Lung (tissue), 12 donors: Measurements from ENCODE around the gene ADAM10. TPM values are rescaled to one million over a fixed set of nuclear protein-coding genes. Genes with fewer than 3 reads are reported as not detected.

ENCODE experiments used
- ATAC-seq: fragments of 200-7000 bp; cut with Tn5 transposase; one replicate; pipeline ENCODE4 v1.9.1; 2020; ENCODE audit warnings: moderate number of reproducible peaks; ENCODE audit not compliant: insufficient read depth, low FRiP score
- DNase-seq, 3 donors: peaks; one replicate each; pipeline ENCODE4 v3.0.0-alpha.2; 2013 to 2017
- H3K27ac ChIP-seq, 2 donors: one replicate each; pipeline ENCODE4 v1.5.1; 2013; ENCODE audit warnings: mild to moderate bottlenecking in 2 of 2, moderate library complexity in 2 of 2, control low read depth in 1 of 2, inconsistent platforms in 1 of 2, low read depth in 1 of 2, low read length in 1 of 2
- H3K27me3 ChIP-seq, 3 donors: one replicate each; pipeline ENCODE4 v1.5.1; 2013; ENCODE audit warnings: low read length in 2 of 3; ENCODE audit not compliant: control insufficient read depth in 3 of 3, insufficient read depth in 3 of 3
- H3K36me3 ChIP-seq, 4 donors: one replicate each; pipeline ENCODE4 v1.5.1; 2013; ENCODE audit warnings: low read length in 4 of 4, mild to moderate bottlenecking in 1 of 4, moderate library complexity in 1 of 4; ENCODE audit not compliant: control insufficient read depth in 4 of 4, insufficient read depth in 4 of 4
- H3K4me1 ChIP-seq, 5 donors: one replicate each; pipeline ENCODE4 v1.5.1; 2013; ENCODE audit warnings: low read length in 5 of 5, mild to moderate bottlenecking in 2 of 5, moderate library complexity in 1 of 5; ENCODE audit not compliant: control insufficient read depth in 5 of 5, insufficient read depth in 5 of 5
- H3K4me3 ChIP-seq: one replicate; pipeline ENCODE4 v1.5.1; 2013; ENCODE audit warnings: mild to moderate bottlenecking, control low read depth, moderate library complexity
- H3K9ac ChIP-seq, 2 donors: one replicate each; pipeline ENCODE4 v1.5.1; 2013; ENCODE audit warnings: low read length in 2 of 2, control low read depth in 1 of 2; ENCODE audit not compliant: insufficient read depth in 1 of 2
- H3K9me3 ChIP-seq, 4 donors: one replicate each; pipeline ENCODE4 v1.5.1; 2013; ENCODE audit warnings: low read length in 3 of 4, mild to moderate bottlenecking in 1 of 4, moderate library complexity in 1 of 4; ENCODE audit not compliant: control insufficient read depth in 4 of 4, insufficient read depth in 3 of 4
- WGBS, 2 donors: extraction: QIAGEN DNeasy Blood & Tissue Kit; methylation state at CpG; one replicate each; pipeline ENCODE4 v1.1.7; 2013; 5-methylcytosine and 5-hydroxymethylcytosine counted together
- polyA plus RNA-seq, 2 donors: library from polyadenylated mRNA; stranded (reverse); fragments of 200-250 nt; gene quantifications; one replicate each; pipeline ENCODE4 v1.2.1, GENCODE V29; 2013
- total RNA-seq, 2 donors: library from RNA; depleted of rRNA in 1 of 2; stranded (reverse); fragments of >200 nt in 1 of 2; gene quantifications; one replicate each; pipeline ENCODE4 v1.2.1, GENCODE V29; 2014 to 2021
- TF ChIP-seq, protein P1 (sequence below): IDR thresholded peaks from 2 replicates; pipeline ENCODE4 v1.5.1; 2012; ENCODE audit warnings: mild to moderate bottlenecking; ENCODE audit errors: control extremely low read depth, extremely low read depth
- donor health status: control.
- donor health status: control.
- donor health status: Bipolar disorder and iron deficiency.
- donor health status: healthy.
- donor health status: DM: yes; HTN: yes; CAD: no.

Gene ADAM10
- total and polyA plus RNA-seq, 4 donors, result 9.7 to 274 (median 88.6) TPM

GRCh38 chr15:58779554-58779953 is 30.0 kb upstream of the ADAM10 start:
- TF ChIP-seq, protein P1, sequence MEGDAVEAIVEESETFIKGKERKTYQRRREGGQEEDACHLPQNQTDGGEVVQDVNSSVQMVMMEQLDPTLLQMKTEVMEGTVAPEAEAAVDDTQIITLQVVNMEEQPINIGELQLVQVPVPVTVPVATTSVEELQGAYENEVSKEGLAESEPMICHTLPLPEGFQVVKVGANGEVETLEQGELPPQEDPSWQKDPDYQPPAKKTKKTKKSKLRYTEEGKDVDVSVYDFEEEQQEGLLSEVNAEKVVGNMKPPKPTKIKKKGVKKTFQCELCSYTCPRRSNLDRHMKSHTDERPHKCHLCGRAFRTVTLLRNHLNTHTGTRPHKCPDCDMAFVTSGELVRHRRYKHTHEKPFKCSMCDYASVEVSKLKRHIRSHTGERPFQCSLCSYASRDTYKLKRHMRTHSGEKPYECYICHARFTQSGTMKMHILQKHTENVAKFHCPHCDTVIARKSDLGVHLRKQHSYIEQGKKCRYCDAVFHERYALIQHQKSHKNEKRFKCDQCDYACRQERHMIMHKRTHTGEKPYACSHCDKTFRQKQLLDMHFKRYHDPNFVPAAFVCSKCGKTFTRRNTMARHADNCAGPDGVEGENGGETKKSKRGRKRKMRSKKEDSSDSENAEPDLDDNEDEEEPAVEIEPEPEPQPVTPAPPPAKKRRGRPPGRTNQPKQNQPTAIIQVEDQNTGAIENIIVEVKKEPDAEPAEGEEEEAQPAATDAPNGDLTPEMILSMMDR, result no peak
- no peak for DNase-seq
- Histone ChIP-seq H3K4me3 (no peak overlapping the region), H3K9ac (no peak overlapping the region), H3K36me3 (peaks cover 0 to 4% (median 1%) of the 10 kb centered on the region in 4 donors), H3K9me3 (no peaks in the 10 kb centered on the region), H3K27ac (no peak overlapping the region), H3K4me1 (peaks cover 0 to 26% (median 2%) of the 10 kb centered on the region in 5 donors), H3K27me3 (no peaks in the 10 kb centered on the region)
- WGBS, 2 donors, result 97 to 98% methylated on average over 1 of the region's 1 CpG
- no peak for ATAC-seq

DNA sequence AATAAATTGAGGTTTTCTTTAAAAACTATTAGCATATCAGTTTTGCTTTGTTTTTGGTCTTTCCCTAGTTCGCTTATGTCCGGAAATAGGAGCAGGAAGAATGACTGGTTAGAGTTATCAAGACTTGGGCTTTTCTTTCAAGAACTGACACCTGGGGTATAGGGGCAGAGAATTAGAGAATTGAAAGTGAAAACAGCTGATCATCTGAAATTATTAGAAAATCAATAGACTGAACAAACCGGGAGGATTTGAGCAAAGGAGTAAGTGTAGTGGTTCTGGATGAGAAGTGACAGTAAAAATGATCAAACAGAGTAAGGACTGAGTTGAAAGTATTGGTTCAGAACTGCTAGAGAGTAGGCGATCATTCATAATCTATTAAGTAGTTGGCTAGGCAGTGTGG is 27.6 kb upstream of the ADAM10 start:
- Histone ChIP-seq H3K4me1 (peaks cover 0 to 34% (median 18%) of the 10 kb centered on the region in 5 donors), H3K27me3 (no peaks in the 10 kb centered on the region), H3K36me3 (peaks cover 0 to 4% (median 1%) of the 10 kb centered on the region in 4 donors), H3K9ac (no peak overlapping the region), H3K9me3 (no peaks in the 10 kb centered on the region), H3K27ac (no peak overlapping the region), H3K4me3 (no peak overlapping the region)
- TF ChIP-seq, protein P1, result no peak
- WGBS, 2 donors, result 90 to 92% methylated on average over 4 of the region's 4 CpGs
- DNase-seq (no peak), ATAC-seq (no peak)

DNA sequence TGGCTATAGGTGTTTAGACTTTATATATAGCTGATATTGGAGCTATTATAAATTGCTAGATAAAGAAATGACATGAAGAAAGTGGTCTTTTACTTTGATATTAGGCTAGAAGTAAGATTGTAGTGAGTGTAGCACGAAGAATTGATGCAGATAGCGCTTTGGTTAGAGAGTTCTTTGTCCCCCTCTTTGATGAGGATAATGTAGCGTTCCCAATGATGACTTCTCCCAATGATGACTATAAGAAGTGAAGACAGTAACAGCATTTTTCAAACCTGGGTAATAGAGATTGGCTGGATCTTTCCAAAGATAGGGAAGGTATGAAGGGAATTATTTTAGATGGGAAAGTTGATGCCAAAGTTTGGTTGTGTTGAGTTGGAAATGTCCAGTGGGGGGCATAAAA is 25.9 kb upstream of the ADAM10 start:
- 98 to 100% methylated on average over 3 of the region's 3 CpGs for WGBS, 2 donors
- Histone ChIP-seq H3K9me3 (no peaks in the 10 kb centered on the region), H3K9ac (no peak overlapping the region), H3K36me3 (peaks cover 0 to 5% (median 3%) of the 10 kb centered on the region in 4 donors), H3K27me3 (no peaks in the 10 kb centered on the region), H3K4me3 (no peak overlapping the region), H3K27ac (no peak overlapping the region), H3K4me1 (peaks cover 0 to 32% (median 18%) of the 10 kb centered on the region in 5 donors)
- DNase-seq (no peak), ATAC-seq (no peak)
- TF ChIP-seq, protein P1, result no peak

DNA sequence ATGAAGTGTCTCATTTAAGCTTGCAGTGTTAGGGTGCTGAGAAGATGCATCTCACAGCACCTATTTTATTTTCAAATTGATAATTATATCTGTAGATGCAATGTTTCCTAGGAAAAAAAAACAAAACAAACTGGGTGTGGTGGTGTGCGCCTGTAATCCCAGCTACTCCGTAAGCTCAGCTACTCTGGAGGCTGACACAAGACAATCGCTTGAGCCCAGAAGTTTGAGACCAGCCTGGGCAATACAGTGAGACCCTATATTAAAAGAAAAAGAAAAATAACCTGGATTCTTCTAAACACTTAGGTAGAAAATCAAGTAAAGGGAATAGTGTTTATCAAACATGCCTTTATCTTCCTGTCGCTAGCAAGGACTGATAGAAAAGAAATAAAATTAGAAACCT is 23.5 kb upstream of the ADAM10 start:
- TF ChIP-seq, protein P1, result no peak
- 73 to 84% methylated on average over 4 of the region's 4 CpGs for WGBS, 2 donors

More for the DNA sequence above, 23.5 kb upstream of the ADAM10 start:
- peaks cover 0 to 5% (median 0%) of the 10 kb centered on the region in 4 donors for H3K36me3 ChIP-seq
- no peak overlapping the region for H3K27ac ChIP-seq
- H3K9ac ChIP-seq, result no peak overlapping the region
- no peaks in the 10 kb centered on the region for H3K27me3 ChIP-seq
- ATAC-seq (no peak), DNase-seq (no peak)
- H3K9me3 ChIP-seq, result no peaks in the 10 kb centered on the region
- no peak overlapping the region for H3K4me3 ChIP-seq
- H3K4me1 ChIP-seq, result peaks cover 0 to 30% (median 18%) of the 10 kb centered on the region in 5 donors
